Effector memory CD4-positive, alpha-beta T cell (primary cell): ENCODE measurements around the gene ATP8A1.

Source experiments
- DNase-seq, 3 donors: peaks; one replicate each; pipeline ENCODE4 v3.0.0-alpha.2; 2020
- H3K27ac ChIP-seq: 2 replicates; pipeline ENCODE4 v1.7.0; 2013; ENCODE audit warnings: mild to moderate bottlenecking, low read length, moderate library complexity; ENCODE audit not compliant: insufficient read depth, poor library complexity, severe bottlenecking
- H3K27me3 ChIP-seq: replicated peaks from 2 replicates; pipeline ENCODE4 v1.7.0; 2013; ENCODE audit warnings: mild to moderate bottlenecking, low read length; ENCODE audit not compliant: insufficient read depth, control insufficient read depth, poor library complexity, severe bottlenecking
- H3K36me3 ChIP-seq: 2 replicates; pipeline ENCODE4 v1.7.0; 2013; ENCODE audit warnings: mild to moderate bottlenecking, low read length, moderate library complexity; ENCODE audit not compliant: control insufficient read depth, insufficient read depth
- H3K4me1 ChIP-seq: 2 replicates; pipeline ENCODE4 v1.7.0; 2013; ENCODE audit warnings: low read length, mild to moderate bottlenecking; ENCODE audit not compliant: control insufficient read depth, insufficient read depth, poor library complexity, severe bottlenecking
- H3K4me3 ChIP-seq: 2 replicates; pipeline ENCODE4 v1.7.0; 2013; ENCODE audit warnings: low read length, low read depth, mild to moderate bottlenecking; ENCODE audit not compliant: insufficient read depth, poor library complexity, severe bottlenecking
- H3K9me3 ChIP-seq: 2 replicates; pipeline ENCODE4 v1.7.0; 2013; ENCODE audit warnings: mild to moderate bottlenecking, low read length, moderate library complexity; ENCODE audit not compliant: control insufficient read depth

ATP8A1 gene

GRCh38 chr4:42649870-42650269 lies 7.0 kb downstream of the ATP8A1 start:
- H3K36me3 ChIP-seq = no peaks in the 10 kb centered on the region

GRCh38 chr4:42646999-42647541 lies 9.8 kb downstream of the ATP8A1 start:
- no peaks in the 10 kb centered on the region for H3K27me3 ChIP-seq
- no peaks in the 10 kb centered on the region for H3K9me3 ChIP-seq
- H3K27ac ChIP-seq = no peak overlapping the region
- DNase-seq = no peak
- H3K4me3 ChIP-seq = no peak overlapping the region
- H3K4me1 ChIP-seq = no peaks in the 10 kb centered on the region
- no peaks in the 10 kb centered on the region for H3K36me3 ChIP-seq

More at GRCh38 chr4:42649870-42650269, 7.0 kb downstream of the ATP8A1 start:
- peaks cover 5% of the 10 kb centered on the region for H3K4me1 ChIP-seq
- H3K27me3 ChIP-seq = no peaks in the 10 kb centered on the region
- DNase-seq = no peak
- H3K4me3 ChIP-seq = no peak overlapping the region
- no peaks in the 10 kb centered on the region for H3K9me3 ChIP-seq
- no peak overlapping the region for H3K27ac ChIP-seq

- no peak for DNase-seq
- no peaks in the 10 kb centered on the region for H3K36me3 ChIP-seq
- H3K27me3 ChIP-seq = no peaks in the 10 kb centered on the region
- no peak overlapping the region for H3K4me3 ChIP-seq
- H3K27ac ChIP-seq = no peak overlapping the region
- no peaks in the 10 kb centered on the region for H3K9me3 ChIP-seq
- H3K4me1 ChIP-seq = no peaks in the 10 kb centered on the region
Observed at GRCh38 chr4:42646013-42646784, 10.7 kb downstream of the ATP8A1 start.

- H3K36me3 ChIP-seq = no peaks in the 10 kb centered on the region
- H3K4me1 ChIP-seq = no peaks in the 10 kb centered on the region
- H3K4me3 ChIP-seq = no peak overlapping the region
- no peak overlapping the region for H3K27ac ChIP-seq
- H3K27me3 ChIP-seq = no peaks in the 10 kb centered on the region
- H3K9me3 ChIP-seq = no peaks in the 10 kb centered on the region
- DNase-seq = no peak
Observed at GRCh38 chr4:42644897-42645296, 12.0 kb downstream of the ATP8A1 start.

- no peak overlapping the region for H3K4me3 ChIP-seq
- no peak for DNase-seq
- no peak overlapping the region for H3K27ac ChIP-seq
- H3K4me1 ChIP-seq = no peaks in the 10 kb centered on the region
- H3K27me3 ChIP-seq = no peaks in the 10 kb centered on the region
- H3K36me3 ChIP-seq = no peaks in the 10 kb centered on the region
- no peaks in the 10 kb centered on the region for H3K9me3 ChIP-seq
Observed at GRCh38 chr4:42643685-42644084, 13.2 kb downstream of the ATP8A1 start.

GRCh38 chr4:42642845-42643615 lies 13.9 kb downstream of the ATP8A1 start:
- Histone ChIP-seq H3K4me3 (no peak overlapping the region), H3K36me3 (no peaks in the 10 kb centered on the region), H3K27ac (no peak overlapping the region), H3K9me3 (no peaks in the 10 kb centered on the region), H3K4me1 (no peaks in the 10 kb centered on the region), H3K27me3 (no peaks in the 10 kb centered on the region)
- DNase-seq = no peak

- H3K36me3 ChIP-seq = no peaks in the 10 kb centered on the region
- no peaks in the 10 kb centered on the region for H3K27me3 ChIP-seq
- H3K4me1 ChIP-seq = no peaks in the 10 kb centered on the region
- H3K9me3 ChIP-seq = no peaks in the 10 kb centered on the region
- H3K4me3 ChIP-seq = no peak overlapping the region
- H3K27ac ChIP-seq = no peak overlapping the region
- no peak for DNase-seq
Observed at GRCh38 chr4:42642101-42642797, 14.7 kb downstream of the ATP8A1 start.

- Histone ChIP-seq H3K4me3 (no peak overlapping the region), H3K4me1 (no peaks in the 10 kb centered on the region), H3K9me3 (no peaks in the 10 kb centered on the region), H3K27me3 (no peaks in the 10 kb centered on the region), H3K36me3 (no peaks in the 10 kb centered on the region), H3K27ac (no peak overlapping the region)
- DNase-seq = no peak
Observed at GRCh38 chr4:42641656-42642055, 15.2 kb downstream of the ATP8A1 start.

GRCh38 chr4:42641161-42641560 lies 15.7 kb downstream of the ATP8A1 start:
- Histone ChIP-seq H3K36me3 (no peaks in the 10 kb centered on the region), H3K4me1 (no peaks in the 10 kb centered on the region), H3K27ac (no peak overlapping the region), H3K27me3 (no peaks in the 10 kb centered on the region), H3K4me3 (no peak overlapping the region), H3K9me3 (no peaks in the 10 kb centered on the region)
- DNase-seq = no peak
